Upper lobe of right lung (tissue), 1 donor: ENCODE measurements around the gene PAOX. TPM values are rescaled to one million over a fixed set of nuclear protein-coding genes. Genes with fewer than 3 reads are reported as not detected.

Experiments
- ATAC-seq: fragments of 200-7000 bp; cut with Tn5 transposase; one replicate; pipeline ENCODE4 v1.9.1; 2020; ENCODE audit warnings: mild to moderate bottlenecking, moderate library complexity
- DNase-seq: peaks from one replicate; pipeline ENCODE4 v3.0.0-alpha.2; 2020
- H3K27ac ChIP-seq: fragments of 200-600 bp; one replicate; pipeline ENCODE4 v1.8.0; 2022
- H3K27me3 ChIP-seq: fragments of 200-600 bp; one replicate; pipeline ENCODE4 v1.8.0; 2022; ENCODE audit warnings: mild to moderate bottlenecking
- H3K36me3 ChIP-seq: fragments of 200-600 bp; one replicate; pipeline ENCODE4 v1.8.0; 2022
- H3K4me1 ChIP-seq: fragments of 200-600 bp; one replicate; pipeline ENCODE4 v1.8.0; 2022
- H3K4me3 ChIP-seq: fragments of 200-600 bp; one replicate; pipeline ENCODE4 v1.8.0; 2022; ENCODE audit warnings: mild to moderate bottlenecking
- H3K9me3 ChIP-seq: fragments of 200-600 bp; one replicate; pipeline ENCODE4 v1.8.0; 2022
- intact Hi-C: fragments of 100-400 bp; cut with DNase I; formaldehyde crosslinking; loops from one replicate; pipeline ENCODE4 v1.11.0; 2022
- total RNA-seq: library from RNA; stranded (reverse); fragmentation: NEBNext Ultra II Directional; extraction: Animal tissue kit (Norgen Biotek cat#: 25700); gene quantifications from one replicate; pipeline ENCODE4 v1.2.1, GENCODE V29; 2021
- TF ChIP-seq, protein P1 (sequence below): fragments of 200-600 bp; IDR thresholded peaks from one replicate; pipeline ENCODE4 v1.8.0; 2022; ENCODE audit warnings: antibody characterized with exemption
- donor health status: DM: no; HTN: yes; CAD: no; lungs with severe emphysema.

The PAOX gene
- total RNA-seq, 1 donor from 2014 or later: 6.0 TPM

DNA sequence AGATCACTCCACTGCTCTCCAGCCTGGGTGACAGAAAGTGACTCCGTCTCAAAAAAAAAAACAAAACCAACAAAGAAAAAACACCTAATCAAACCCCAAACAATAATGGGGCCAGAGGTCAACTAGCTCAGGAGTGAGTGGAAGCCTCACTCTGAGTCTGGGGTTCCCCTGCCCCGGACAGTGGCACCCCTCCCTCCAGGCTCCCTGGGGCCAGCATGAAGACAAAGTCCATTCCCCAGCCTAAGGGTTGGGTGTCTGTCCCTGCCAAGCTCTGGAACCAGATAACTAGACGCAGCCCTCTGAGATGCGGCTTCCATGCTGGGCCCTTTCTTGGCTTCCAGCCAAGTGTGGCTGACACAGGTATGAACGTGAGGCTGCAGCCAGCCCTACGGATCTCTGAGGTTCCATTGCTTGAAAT, 19.5 kb upstream of the PAOX start:
- H3K9me3 ChIP-seq: no peaks in the 10 kb centered on the region
- peaks cover 17% of the 10 kb centered on the region for H3K36me3 ChIP-seq
- H3K27me3 ChIP-seq: no peaks in the 10 kb centered on the region
- DNase-seq (no peak), ATAC-seq (no peak)
- H3K4me3 ChIP-seq: no peak overlapping the region
- TF ChIP-seq, protein P1, sequence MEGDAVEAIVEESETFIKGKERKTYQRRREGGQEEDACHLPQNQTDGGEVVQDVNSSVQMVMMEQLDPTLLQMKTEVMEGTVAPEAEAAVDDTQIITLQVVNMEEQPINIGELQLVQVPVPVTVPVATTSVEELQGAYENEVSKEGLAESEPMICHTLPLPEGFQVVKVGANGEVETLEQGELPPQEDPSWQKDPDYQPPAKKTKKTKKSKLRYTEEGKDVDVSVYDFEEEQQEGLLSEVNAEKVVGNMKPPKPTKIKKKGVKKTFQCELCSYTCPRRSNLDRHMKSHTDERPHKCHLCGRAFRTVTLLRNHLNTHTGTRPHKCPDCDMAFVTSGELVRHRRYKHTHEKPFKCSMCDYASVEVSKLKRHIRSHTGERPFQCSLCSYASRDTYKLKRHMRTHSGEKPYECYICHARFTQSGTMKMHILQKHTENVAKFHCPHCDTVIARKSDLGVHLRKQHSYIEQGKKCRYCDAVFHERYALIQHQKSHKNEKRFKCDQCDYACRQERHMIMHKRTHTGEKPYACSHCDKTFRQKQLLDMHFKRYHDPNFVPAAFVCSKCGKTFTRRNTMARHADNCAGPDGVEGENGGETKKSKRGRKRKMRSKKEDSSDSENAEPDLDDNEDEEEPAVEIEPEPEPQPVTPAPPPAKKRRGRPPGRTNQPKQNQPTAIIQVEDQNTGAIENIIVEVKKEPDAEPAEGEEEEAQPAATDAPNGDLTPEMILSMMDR: no peak
- H3K27ac ChIP-seq: no peak overlapping the region
- H3K4me1 ChIP-seq: peaks cover 11% of the 10 kb centered on the region
- intact Hi-C loops: no loop called here

DNA sequence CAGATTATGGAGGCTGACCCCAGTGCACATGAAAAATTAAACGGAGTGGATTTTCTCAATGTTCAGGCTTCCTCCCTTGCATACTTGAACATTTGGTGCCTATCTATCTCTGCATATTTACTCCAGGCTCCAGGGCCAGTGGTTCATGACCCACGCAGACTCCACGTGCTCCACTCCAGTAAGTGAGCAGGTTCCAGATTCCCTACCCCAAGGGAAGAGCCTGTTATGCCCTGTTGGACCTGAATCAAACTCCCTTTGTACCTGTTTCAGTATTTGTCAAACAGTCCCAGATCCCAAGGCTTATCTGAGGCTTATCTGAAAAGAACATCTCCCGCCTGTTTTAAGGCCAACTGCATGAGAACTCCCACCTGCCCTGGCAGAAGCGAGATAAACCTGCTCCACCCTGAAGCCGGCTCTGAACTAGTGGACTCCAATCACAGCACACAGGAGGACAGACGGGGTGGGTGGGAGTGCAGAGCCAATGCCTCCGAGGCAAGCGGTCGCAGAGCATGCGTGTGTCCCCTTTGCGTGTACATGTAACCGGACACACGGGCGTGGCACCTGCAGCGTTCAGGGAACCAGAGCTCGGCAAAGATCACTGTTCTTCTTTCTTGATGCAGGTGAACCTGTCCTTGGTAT, 19.0 kb upstream of the PAOX start:
- no peak overlapping the region for H3K27ac ChIP-seq
- intact Hi-C loops: no loop called here
- H3K4me3 ChIP-seq: no peak overlapping the region
- no peak for ATAC-seq
- TF ChIP-seq, protein P1: no peak
- no peaks in the 10 kb centered on the region for H3K9me3 ChIP-seq
- peaks cover 23% of the 10 kb centered on the region for H3K36me3 ChIP-seq
- no peaks in the 10 kb centered on the region for H3K27me3 ChIP-seq
- peaks cover 11% of the 10 kb centered on the region for H3K4me1 ChIP-seq
- DNase-seq: no peak

DNA sequence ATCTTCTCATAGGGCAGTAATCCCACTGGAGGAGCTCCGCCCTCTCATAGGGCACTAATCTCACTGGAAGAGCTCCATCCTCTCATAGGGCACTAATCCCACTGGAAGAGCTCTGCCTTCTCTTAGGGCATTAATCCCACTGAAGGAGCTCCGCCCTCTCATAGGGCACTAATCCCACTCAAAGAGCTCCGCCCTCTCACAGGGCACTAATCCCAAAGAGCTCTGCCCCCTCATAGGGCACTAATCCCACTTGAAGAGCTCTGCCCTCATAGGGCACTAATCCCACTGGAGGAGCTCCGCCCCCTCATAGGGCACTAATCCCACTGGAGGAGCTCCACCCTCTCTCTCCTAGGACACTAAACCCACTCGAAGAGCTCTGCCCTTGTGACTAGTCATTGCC, 17.8 kb upstream of the PAOX start:
- intact Hi-C loops: no loop called here
- H3K4me1 ChIP-seq: peaks cover 11% of the 10 kb centered on the region
- DNase-seq: no peak
- H3K27me3 ChIP-seq: no peaks in the 10 kb centered on the region
- ATAC-seq: no peak
- TF ChIP-seq, protein P1: no peak
- H3K9me3 ChIP-seq: no peaks in the 10 kb centered on the region
- no peak overlapping the region for H3K27ac ChIP-seq
- no peak overlapping the region for H3K4me3 ChIP-seq
- peaks cover 34% of the 10 kb centered on the region for H3K36me3 ChIP-seq

DNA sequence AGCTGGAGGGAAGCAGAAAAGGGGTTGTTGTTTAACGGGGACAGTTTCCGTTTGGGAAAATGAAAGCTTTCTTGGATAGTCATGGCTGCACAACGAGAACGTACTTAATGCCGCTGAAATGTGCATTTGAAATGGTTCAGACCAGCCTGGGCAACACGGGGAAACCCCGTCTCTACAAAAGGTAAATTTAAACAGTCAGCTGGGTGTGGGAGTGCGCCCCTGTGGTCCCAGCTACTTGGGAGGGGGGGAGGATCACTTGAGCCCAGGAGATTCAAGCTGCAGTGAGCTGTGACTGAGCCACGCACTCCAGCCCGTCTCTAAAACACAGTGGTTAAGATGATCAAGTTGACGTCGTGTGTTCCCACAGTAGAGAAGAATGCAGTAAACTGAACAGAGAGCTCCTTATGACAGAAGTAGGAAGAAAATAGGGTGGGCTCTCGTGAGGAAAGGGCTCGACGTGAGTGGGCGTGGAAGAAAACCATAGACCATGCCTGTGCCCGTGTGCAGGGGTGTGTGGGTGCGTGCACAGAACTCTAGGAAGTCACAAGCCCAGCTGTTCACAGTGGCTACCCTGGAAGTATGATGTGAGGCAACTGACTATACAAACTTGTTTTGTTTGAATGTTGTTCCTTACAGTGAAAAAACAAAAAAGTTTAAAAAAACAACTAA, 17.2 kb upstream of the PAOX start:
- H3K36me3 ChIP-seq: peaks cover 41% of the 10 kb centered on the region
- no peak for ATAC-seq

DNA sequence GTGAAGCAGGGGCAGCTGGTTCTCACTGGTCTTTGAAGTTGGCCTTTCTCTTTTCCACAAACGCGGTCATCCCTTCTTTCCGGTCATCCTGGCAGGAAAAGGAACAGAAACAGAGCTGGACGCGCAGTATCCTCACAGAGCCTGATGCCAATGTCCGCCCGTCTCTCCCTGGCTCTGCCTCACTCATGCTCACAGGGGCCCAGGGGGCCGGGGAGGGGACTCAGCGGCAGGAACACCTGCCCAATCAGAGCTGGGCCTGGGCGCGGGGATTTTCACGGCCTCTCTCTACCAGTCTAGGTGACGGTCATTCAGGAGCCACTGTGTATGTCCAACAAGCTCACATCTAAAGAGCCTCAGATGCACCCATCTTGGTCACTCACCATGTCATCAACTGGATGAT, 16.2 kb upstream of the PAOX start:
- Histone ChIP-seq H3K36me3 (peaks cover 43% of the 10 kb centered on the region), H3K4me1 (no peaks in the 10 kb centered on the region), H3K27me3 (no peaks in the 10 kb centered on the region), H3K27ac (no peak overlapping the region), H3K9me3 (no peaks in the 10 kb centered on the region), H3K4me3 (no peak overlapping the region)
- intact Hi-C loops: no loop called here
- ATAC-seq: no peak
- TF ChIP-seq, protein P1: no peak
- DNase-seq: no peak

More for the DNA sequence above, 17.2 kb upstream of the PAOX start:
- H3K4me1 ChIP-seq: peaks cover 5% of the 10 kb centered on the region
- no peak for DNase-seq
- intact Hi-C loops: no loop called here
- TF ChIP-seq, protein P1: no peak
- no peaks in the 10 kb centered on the region for H3K27me3 ChIP-seq
- no peak overlapping the region for H3K4me3 ChIP-seq
- no peaks in the 10 kb centered on the region for H3K9me3 ChIP-seq
- H3K27ac ChIP-seq: no peak overlapping the region
